Astrocyte of the cerebellum (primary cell): ENCODE results near the gene RNLS.

ENCODE experiments used
- DNase-seq: peaks from one replicate; pipeline ENCODE4 v3.0.0-alpha.2; 2011; ENCODE audit warnings: low read depth
- H3K4me3 ChIP-seq: 2 replicates; pipeline ENCODE4 v1.5.1; 2011; ENCODE audit warnings: mild to moderate bottlenecking, low read depth, low read length, moderate library complexity
- in situ Hi-C: cut with HindIII; loops from 2 replicates; pipeline ENCODE4 v1.10.0; 2017; ENCODE audit warnings: low sequenced_read_pairs
- TF ChIP-seq, protein P1 (sequence below): IDR thresholded peaks from 2 replicates; pipeline ENCODE4 v1.5.1; 2012; ENCODE audit warnings: low read length, low read depth, moderate library complexity, mild to moderate bottlenecking; ENCODE audit errors: missing control alignments

RNLS gene

DNA sequence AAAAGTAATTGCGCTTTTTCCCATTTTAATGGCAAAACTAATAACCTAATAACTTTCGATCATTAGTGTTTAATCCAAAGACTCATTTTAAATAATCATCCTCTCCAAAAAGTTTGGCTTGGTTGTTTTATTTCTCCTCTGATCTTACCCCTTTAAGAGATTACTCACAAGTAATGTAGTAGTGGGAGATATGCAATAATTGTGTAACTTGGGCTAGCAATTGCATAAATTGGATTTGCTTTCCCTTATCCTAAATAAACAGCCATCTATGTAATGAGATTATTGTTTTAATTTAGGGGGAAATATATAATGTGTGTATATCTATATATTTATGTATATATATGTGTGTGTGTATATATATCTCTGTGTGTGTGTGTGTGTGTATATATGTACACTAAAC, 82.5 kb downstream of the RNLS start:
- TF ChIP-seq, protein P1, sequence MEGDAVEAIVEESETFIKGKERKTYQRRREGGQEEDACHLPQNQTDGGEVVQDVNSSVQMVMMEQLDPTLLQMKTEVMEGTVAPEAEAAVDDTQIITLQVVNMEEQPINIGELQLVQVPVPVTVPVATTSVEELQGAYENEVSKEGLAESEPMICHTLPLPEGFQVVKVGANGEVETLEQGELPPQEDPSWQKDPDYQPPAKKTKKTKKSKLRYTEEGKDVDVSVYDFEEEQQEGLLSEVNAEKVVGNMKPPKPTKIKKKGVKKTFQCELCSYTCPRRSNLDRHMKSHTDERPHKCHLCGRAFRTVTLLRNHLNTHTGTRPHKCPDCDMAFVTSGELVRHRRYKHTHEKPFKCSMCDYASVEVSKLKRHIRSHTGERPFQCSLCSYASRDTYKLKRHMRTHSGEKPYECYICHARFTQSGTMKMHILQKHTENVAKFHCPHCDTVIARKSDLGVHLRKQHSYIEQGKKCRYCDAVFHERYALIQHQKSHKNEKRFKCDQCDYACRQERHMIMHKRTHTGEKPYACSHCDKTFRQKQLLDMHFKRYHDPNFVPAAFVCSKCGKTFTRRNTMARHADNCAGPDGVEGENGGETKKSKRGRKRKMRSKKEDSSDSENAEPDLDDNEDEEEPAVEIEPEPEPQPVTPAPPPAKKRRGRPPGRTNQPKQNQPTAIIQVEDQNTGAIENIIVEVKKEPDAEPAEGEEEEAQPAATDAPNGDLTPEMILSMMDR = no peak
- no peak for DNase-seq
- in situ Hi-C loops = no loop called here
- no peak overlapping the region for H3K4me3 ChIP-seq

DNA sequence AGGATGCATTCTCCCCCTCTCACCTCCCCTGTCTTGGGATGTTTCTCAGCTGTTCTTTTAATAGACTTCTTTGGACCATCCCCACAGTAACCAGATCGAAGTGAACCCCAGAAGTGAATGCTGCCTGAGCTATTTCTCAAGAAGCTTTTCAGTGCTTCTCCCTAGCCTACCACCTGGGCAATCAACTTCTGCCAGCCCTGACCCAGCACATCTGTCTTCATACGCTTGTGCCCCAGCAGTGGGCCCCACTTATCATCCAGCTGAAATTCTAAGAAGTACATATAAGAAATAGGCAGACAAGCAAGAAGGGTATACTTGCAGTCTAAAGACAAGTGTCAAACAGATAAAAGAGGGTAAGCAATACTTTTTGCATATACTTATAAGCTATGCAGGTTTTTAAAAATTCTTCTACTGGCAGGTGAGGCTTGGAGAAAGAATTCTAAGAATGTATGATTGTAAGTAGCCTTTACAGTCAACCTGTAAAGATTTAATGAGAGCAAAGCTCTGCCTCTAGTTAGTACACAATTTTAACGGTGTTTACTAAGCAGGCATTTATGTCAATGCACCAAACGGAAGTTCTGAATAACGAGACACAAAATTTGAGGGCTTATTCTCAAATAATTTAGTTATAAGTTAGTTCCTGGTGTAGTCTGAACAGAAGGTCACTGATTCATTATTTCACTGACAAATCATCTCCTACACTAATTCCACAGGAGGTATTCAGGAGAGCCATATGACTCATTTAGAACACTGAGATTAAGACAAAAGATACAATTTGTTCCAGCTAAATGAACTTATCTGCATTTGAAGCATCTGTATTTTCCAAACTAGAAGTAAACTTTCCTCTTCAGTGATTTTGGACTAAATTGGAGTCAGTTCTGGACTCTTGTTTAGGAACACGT, 83.3 kb downstream of the RNLS start:
- TF ChIP-seq, protein P1 = no peak

DNA sequence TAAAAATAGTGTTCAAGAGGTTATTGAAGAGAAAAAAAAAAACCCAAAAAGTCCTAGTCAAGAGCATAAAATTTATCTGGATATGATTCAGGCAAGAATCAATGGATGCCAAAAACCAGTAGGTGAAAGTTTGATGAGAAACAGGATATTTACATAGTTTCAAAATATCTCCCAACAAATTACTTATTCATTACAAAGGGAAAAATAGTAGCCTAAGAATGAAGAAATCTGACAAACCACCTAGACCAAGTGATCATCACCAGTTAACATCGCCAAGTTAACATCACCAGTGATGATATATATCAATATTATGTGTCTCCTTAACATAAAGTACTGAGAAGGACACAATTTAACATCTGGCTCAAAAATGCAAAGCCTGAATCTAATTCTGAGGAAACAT, 85.2 kb downstream of the RNLS start:
- in situ Hi-C loops = no loop called here
- TF ChIP-seq, protein P1 = no peak
- no peak for DNase-seq
- H3K4me3 ChIP-seq = no peak overlapping the region

More for the DNA sequence above, 83.3 kb downstream of the RNLS start:
- no peak overlapping the region for H3K4me3 ChIP-seq
- in situ Hi-C loops = no loop called here
- peak; percentile 5 for DNase-seq

DNA sequence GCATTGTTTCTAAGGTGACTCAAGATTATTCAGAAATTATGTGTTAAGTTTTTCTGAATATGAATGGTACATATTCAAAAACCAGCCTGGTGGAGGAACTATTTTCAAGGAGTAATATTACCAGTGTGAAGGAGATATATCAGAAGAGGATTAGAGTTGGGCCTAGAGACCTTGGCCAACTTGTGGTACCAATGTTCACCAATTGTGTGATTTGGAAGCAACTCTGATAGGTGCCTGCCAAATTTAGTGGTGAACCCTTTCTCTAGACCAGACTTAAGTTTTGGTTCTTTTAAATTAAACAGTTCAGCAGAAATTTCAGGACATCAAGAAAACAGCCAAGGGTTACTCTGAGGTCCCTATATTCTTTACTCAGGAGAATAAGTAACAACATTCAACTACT, 88.6 kb downstream of the RNLS start:
- in situ Hi-C loops = no loop called here

DNA sequence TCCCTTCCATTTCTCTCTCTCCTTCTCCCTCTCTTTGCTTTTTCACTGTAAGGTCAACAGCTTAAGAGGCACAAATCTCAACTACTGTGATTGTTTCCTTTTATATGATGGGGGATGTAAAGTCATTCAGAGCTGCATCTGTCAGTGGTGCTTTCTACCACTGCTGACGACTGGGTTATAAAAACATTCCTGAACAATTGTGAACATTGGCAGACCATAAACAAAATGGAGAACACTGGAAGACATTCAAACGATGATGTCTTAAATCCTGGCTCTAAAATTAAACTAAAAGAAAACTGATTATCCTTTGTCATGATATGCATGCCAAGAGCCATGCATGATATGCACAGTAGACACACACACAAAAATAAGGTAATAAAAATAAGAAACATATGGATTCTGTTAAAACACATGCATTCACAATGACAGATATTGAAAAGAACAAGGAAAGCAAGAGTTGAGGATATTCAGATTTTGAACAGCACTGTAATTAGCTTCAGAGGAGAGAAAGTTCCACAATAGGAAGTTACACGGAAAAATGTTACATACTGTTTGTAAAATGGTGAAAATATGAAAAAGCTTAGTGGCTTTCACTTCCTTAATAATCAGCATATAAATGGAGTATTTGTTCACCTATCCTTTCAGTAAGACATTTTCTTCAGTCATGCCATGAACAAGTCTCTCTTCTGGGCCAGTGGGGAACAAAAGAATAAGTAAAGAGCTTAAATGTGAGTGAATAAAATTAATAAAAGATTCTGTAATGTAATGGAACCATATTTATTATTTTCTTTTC, 89.2 kb downstream of the RNLS start:
- no peak overlapping the region for H3K4me3 ChIP-seq
- TF ChIP-seq, protein P1 = no peak
- peak; percentile 50 for DNase-seq
- in situ Hi-C loops = no loop called here

More for the DNA sequence above, 88.6 kb downstream of the RNLS start:
- DNase-seq = no peak
- H3K4me3 ChIP-seq = no peak overlapping the region
- TF ChIP-seq, protein P1 = no peak

DNA sequence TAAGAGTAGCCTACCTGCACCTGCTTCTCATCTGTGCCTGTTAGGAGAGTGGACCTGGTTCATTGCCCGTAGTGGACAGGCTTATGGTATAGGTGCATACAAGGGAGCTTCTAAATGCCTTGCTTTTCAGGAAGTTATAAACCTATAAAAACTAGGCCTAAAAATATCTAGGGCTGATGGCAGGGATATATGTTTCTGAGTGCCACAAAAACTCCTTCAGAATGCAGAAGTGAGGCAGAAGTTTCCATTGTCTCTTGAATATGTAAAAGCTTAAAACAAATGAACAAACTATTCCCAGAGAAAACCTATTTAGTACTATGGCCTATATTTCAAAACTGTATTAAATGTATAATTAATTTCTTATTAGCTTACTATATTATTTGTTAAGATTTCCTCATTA, 91.8 kb downstream of the RNLS start:
- DNase-seq = no peak
- in situ Hi-C loops = no loop called here
- TF ChIP-seq, protein P1 = no peak
- H3K4me3 ChIP-seq = no peak overlapping the region
